H1 (cell line): Measurements from ENCODE around the gene SLC25A38.

ENCODE experiments used
- EZH2 ChIP-seq: fragments of 200-600 bp; sonication (generic); IDR thresholded peaks from 2 replicates; pipeline ENCODE4 v1.7.1; 2012; ENCODE audit warnings: low read depth, mild to moderate bottlenecking, moderate library complexity, low read length, inconsistent platforms; ENCODE audit not compliant: severe bottlenecking
- JUN ChIP-seq: IDR thresholded peaks from 2 replicates; pipeline ENCODE4 v1.6.1; 2011; ENCODE audit warnings: low read depth, mild to moderate bottlenecking, improper control_type of control experiment, low read length
- POLR2A ChIP-seq, 2 experiments: IDR thresholded peaks; 1 replicate in 1 of 2; 2 replicates in 1 of 2; pipeline ENCODE4 v1.6.1; 2011; ENCODE audit warnings: low read depth in 2 of 2, low read length in 2 of 2, mild to moderate bottlenecking in 2 of 2; ENCODE audit errors: control extremely low read depth in 1 of 2
- TF ChIP-seq, protein P1 (sequence below), 3 experiments: IDR thresholded peaks; 1 replicate in 2 of 3; 2 replicates in 1 of 3; pipeline versions ENCODE4 v1.5.1 to v1.6.1; 2011; ENCODE audit warnings: low read length in 3 of 3, mild to moderate bottlenecking in 3 of 3, inconsistent platforms in 2 of 3, low read depth in 1 of 3, moderate library complexity in 1 of 3; ENCODE audit not compliant: insufficient read depth in 1 of 3; ENCODE audit errors: control extremely low read depth in 1 of 3

DNA sequence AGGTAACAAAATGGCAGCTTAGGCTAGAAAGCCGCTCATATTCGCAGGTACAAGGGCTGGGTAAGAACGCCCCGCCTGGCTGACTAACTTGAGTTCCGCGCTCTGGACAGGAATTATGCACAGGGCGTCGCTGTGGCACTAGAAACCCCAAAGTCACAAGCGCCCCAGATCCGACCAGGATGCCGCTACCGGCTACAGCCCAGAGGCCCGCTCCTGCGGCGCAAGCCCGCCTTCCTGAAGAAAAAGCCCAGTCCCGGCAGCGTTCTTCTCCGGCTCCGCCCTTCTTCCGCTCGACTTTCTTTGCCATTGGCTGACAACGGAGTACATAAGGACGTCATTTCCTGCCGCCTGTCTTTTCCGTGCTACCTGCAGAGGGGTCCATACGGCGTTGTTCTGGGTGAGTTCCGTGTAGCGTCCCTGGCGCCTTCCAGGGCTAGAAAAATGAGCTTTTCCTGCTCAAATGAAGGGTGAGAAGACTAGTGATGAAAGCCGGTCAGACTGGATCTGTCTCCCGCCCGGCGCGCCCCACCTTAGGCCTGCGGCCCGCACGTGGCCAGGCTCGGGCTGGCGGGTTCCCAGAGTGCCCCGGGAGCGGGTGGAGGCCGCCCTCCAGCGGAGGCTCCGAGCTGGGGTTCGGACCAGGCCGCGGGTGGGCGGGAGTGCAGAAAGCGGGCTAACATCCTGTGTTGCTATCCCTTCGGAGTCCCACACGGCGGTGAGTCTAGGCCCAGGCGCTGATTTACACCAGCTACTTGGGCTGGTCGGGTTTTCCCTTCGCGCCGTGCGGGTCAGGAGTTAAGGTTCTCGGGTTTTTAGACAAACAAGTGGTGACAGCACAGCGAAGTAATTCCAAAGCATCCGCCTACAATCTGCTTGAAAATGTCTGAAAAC, 23.4 kb downstream of the SLC25A38 start, which contains the start of gene RPSA:
- TF ChIP-seq EZH2: no peak
- TF ChIP-seq, protein P1, sequence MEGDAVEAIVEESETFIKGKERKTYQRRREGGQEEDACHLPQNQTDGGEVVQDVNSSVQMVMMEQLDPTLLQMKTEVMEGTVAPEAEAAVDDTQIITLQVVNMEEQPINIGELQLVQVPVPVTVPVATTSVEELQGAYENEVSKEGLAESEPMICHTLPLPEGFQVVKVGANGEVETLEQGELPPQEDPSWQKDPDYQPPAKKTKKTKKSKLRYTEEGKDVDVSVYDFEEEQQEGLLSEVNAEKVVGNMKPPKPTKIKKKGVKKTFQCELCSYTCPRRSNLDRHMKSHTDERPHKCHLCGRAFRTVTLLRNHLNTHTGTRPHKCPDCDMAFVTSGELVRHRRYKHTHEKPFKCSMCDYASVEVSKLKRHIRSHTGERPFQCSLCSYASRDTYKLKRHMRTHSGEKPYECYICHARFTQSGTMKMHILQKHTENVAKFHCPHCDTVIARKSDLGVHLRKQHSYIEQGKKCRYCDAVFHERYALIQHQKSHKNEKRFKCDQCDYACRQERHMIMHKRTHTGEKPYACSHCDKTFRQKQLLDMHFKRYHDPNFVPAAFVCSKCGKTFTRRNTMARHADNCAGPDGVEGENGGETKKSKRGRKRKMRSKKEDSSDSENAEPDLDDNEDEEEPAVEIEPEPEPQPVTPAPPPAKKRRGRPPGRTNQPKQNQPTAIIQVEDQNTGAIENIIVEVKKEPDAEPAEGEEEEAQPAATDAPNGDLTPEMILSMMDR (IDR thresholded peaks at IDR 0.05; ENCODE audit: control extremely low read depth in 1 of 3, insufficient read depth in 1 of 3, low read depth in 1 of 3, low read length in 3 of 3): peak in 2 of 3 experiments; percentile 21 to 52; a peak in 3 of 4 replicates
- TF ChIP-seq POLR2A (IDR thresholded peaks at IDR 0.05; ENCODE audit: control extremely low read depth in 1 of 2, low read depth in 2 of 2, low read length in 2 of 2): peak; percentile 97 to 99
- TF ChIP-seq JUN: no peak
